Neural progenitor cell (in vitro differentiated cells): ENCODE measurements around the gene TMEM167A.

Source experiments
- CTCF ChIP-seq: fragments of 200-600 bp; sonication (generic); IDR thresholded peaks from 2 replicates; pipeline ENCODE4 v1.5.1; 2017; ENCODE audit warnings: antibody characterized with exemption, mild to moderate bottlenecking
- EZH2 ChIP-seq: fragments of 200-600 bp; sonication (generic); IDR thresholded peaks from 2 replicates; pipeline ENCODE4 v1.6.1; 2017; ENCODE audit warnings: antibody characterized with exemption, mild to moderate bottlenecking, moderate library complexity
- EZH2phosphoT487 ChIP-seq: fragments of 200-600 bp; sonication (generic); IDR thresholded peaks from 2 replicates; pipeline ENCODE4 v1.6.1; 2017; ENCODE audit warnings: antibody characterized with exemption

GRCh38 chr5:83048277-83048676, 28.9 kb downstream of the TMEM167A start:
- TF ChIP-seq EZH2phosphoT487 (no peak), CTCF (no peak), EZH2 (no peak)
